GM06990 (cell line): Measurements from ENCODE around the gene SURF6.

Experiments
- DNase-seq: peaks from one replicate; pipeline ENCODE4 v3.0.0-alpha.2; 2011; ENCODE audit not compliant: insufficient read length; ENCODE audit errors: extremely low read depth
- H3K27me3 ChIP-seq: replicated peaks from 2 replicates; pipeline ENCODE4 v1.6.0; 2011; ENCODE audit warnings: low read length; ENCODE audit not compliant: control insufficient read depth, insufficient read depth
- H3K36me3 ChIP-seq: 2 replicates; pipeline ENCODE4 v1.5.1; 2011; ENCODE audit warnings: low read length; ENCODE audit not compliant: control insufficient read depth, insufficient read depth
- H3K4me3 ChIP-seq: replicated peaks from 2 replicates; pipeline ENCODE4 v1.5.1; 2011; ENCODE audit warnings: low read depth, mild to moderate bottlenecking, control low read depth, low read length
- TF ChIP-seq, protein P1 (sequence below): IDR thresholded peaks from 2 replicates; pipeline ENCODE4 v1.5.1; 2011; ENCODE audit warnings: low read length, control low read depth, mild to moderate bottlenecking, inconsistent platforms; ENCODE audit not compliant: insufficient read depth, poor library complexity, severe bottlenecking

SURF6 gene

DNA sequence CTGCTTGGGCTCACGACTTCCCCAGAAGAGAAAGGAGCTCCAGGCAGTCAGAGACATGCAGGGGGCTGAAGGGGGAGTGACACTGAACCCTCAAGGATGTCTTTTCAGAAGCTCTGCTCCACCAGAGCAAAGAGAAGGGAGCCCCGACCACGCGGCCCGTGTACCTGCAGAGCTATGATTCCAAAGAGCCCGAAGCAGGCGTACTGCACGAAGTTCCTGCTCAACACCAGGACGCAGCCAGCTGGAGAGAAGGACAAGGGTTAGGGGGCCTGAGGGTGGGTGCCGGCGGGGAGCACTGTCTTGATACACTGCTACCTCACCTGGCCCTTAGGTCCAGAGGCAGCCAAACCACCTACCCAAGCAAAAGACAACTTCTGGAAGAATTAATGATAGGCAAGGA is 30.4 kb upstream of the SURF6 start:
- Histone ChIP-seq H3K36me3 (peaks cover 66% of the 10 kb centered on the region), H3K4me3 (no peak overlapping the region), H3K27me3 (no peaks in the 10 kb centered on the region)
- DNase-seq: no peak
- TF ChIP-seq, protein P1, sequence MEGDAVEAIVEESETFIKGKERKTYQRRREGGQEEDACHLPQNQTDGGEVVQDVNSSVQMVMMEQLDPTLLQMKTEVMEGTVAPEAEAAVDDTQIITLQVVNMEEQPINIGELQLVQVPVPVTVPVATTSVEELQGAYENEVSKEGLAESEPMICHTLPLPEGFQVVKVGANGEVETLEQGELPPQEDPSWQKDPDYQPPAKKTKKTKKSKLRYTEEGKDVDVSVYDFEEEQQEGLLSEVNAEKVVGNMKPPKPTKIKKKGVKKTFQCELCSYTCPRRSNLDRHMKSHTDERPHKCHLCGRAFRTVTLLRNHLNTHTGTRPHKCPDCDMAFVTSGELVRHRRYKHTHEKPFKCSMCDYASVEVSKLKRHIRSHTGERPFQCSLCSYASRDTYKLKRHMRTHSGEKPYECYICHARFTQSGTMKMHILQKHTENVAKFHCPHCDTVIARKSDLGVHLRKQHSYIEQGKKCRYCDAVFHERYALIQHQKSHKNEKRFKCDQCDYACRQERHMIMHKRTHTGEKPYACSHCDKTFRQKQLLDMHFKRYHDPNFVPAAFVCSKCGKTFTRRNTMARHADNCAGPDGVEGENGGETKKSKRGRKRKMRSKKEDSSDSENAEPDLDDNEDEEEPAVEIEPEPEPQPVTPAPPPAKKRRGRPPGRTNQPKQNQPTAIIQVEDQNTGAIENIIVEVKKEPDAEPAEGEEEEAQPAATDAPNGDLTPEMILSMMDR: no peak

DNA sequence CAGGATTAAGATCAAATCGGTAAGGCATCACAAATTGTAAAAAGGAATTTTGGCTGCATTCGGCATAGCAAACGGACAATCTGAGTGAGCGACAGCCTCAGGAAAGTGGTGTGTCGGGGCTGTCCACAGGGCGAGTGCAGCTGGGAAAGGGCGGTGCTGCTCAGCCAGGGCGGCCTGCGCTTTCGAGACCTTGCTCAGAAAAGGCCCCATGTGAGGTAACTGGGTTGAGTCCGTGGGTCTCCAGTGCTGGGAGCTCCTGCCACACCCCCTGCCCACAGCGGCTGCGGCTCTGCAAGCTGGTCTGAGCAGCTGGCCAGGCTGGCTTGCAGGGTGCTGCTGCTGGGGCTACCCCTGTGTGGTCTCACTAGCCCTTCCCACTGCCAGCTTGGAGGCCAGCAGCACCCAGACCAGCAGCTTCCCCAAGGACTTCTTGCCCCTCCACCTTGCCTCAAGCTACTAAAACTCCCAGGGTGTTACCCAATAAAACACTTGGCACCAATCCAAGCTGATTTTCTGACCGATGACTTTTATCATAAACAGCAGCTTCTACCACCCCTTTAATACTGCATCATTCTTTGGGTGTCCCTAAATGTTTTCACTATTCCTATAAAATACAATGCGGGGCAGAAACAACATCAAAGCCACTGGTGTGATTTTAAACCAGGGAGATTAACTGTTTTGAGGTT is 26.5 kb upstream of the SURF6 start:
- DNase-seq: no peak
- H3K27me3 ChIP-seq: no peaks in the 10 kb centered on the region
- TF ChIP-seq, protein P1: no peak
- peaks cover 55% of the 10 kb centered on the region for H3K36me3 ChIP-seq
- H3K4me3 ChIP-seq: no peak overlapping the region

DNA sequence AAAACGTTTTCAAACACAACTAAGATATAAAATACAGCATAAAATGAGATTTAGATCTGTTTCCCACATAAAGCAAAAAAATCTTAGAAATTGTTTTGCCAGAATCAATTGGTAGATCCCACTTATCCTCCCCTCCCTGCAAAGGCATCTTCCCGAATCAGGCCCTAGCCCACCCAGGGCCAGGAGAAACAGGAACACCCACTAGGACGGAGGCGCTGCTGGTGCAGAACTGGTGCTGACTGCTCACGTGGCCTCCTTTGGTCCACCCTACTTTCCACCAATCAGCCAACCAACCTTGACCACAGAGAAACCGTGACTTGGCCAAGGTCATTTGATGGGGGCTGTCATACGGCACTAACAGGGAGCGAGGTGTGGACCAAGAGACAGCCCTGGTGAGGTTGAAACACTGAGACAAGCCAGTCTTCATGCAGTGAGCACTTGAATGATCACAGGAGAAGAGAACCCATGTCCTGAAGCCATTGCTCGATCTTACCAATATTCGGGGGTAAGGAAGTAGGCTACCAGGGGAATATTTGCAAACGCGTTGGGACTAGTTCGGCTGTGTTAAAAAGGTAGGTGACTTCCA is 25.6 kb upstream of the SURF6 start:
- no peaks in the 10 kb centered on the region for H3K27me3 ChIP-seq
- H3K4me3 ChIP-seq: no peak overlapping the region
- H3K36me3 ChIP-seq: peaks cover 46% of the 10 kb centered on the region
- DNase-seq: no peak
- TF ChIP-seq, protein P1: no peak

DNA sequence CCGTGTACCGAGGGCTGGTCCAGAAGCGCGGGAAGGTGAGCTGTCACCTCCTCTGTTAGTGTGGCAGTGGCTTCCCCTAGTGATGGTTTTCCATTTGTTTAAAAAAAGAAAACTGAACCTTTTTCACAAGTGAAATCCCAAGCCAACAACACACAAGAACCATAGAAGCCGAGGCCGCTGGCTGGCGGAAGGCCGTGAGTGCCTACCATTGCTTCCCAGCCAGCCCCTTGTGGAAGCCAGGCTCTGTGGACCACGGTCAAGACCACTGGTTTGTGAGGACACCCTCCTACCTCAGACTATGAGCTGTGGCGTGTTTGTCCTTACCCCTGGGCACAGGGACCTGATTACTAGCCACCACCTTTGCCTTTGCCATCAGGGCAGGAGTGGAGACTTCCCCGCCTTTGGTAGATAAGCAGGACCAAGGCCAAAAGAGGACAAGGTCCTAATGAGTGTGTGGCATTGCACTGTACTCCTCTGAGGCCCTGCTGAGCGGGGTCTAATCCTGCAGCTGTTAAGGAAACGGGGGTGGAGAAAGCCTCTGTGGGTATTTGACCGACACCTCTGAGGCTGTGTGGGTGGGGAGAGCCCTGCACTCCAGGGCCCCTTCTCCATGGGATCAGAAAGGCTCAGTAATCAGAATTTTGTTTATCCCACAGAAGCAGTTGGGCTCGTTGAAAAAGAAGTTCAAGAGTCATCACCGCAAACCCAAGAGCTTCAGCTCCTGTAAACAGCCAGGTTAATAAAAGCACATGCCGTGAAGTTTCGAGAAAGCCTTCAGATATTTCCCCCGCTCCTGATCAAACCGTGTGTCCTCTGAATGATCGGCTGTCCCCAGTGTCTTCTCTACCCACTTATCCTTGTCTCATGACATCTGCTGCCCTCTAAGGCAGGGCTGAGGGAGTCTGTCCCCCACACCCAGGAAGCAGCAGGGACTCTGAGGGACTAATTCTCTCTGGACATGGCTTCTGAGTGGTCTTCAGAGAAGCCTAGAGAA is 24.7 kb upstream of the SURF6 start:
- H3K4me3 ChIP-seq: no peak overlapping the region
- DNase-seq: no peak
- H3K36me3 ChIP-seq: peaks cover 40% of the 10 kb centered on the region
- H3K27me3 ChIP-seq: no peaks in the 10 kb centered on the region
- TF ChIP-seq, protein P1: no peak

DNA sequence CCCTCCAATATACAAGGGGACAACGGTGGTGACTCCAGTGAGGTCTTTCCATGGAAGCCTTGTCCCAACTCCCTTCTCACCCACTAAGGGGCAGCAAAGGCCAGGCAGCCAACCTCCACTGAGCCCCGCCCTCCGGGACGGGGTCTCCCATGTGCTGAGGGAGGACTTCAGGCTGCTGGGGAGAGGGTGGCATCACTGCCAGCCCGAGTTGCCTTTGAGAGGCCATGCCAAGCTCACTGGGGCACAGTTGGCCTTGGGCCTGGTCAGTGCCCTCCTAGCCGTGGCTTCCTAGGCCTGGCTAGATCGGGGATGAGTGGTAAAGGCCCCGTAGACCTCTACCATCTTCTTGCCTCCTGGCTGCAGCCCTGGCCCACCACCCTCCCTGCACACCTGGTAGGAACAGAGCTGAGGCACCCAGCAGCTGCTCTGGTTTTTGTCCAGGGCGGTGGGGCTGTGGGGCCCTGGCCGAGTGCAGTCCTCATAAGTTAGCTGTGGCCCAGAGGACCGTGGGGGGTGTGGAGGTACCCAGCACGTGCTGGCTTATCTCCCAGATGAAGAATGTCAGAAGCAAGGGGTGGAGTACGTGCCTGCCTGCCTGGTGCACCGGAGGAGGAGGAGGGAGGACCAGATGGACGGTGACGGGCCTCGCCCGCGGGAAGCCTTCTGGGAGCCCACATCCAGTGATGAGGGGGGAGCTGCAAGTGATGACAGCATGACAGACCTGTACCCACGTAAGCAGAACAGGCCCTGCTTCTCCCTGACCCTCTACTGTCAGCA is 23.6 kb upstream of the SURF6 start:
- no peak overlapping the region for H3K4me3 ChIP-seq
- DNase-seq: no peak
- TF ChIP-seq, protein P1: peak; percentile 17
- no peaks in the 10 kb centered on the region for H3K27me3 ChIP-seq
- H3K36me3 ChIP-seq: peaks cover 34% of the 10 kb centered on the region
